Measurements from ENCODE around the gene RSU1. TPM values are rescaled to one million over a fixed set of nuclear protein-coding genes. Genes with fewer than 3 reads are reported as not detected.

Gene RSU1
- total RNA-seq, 1 experiment from 2014 or later = 42.3 TPM

DNA sequence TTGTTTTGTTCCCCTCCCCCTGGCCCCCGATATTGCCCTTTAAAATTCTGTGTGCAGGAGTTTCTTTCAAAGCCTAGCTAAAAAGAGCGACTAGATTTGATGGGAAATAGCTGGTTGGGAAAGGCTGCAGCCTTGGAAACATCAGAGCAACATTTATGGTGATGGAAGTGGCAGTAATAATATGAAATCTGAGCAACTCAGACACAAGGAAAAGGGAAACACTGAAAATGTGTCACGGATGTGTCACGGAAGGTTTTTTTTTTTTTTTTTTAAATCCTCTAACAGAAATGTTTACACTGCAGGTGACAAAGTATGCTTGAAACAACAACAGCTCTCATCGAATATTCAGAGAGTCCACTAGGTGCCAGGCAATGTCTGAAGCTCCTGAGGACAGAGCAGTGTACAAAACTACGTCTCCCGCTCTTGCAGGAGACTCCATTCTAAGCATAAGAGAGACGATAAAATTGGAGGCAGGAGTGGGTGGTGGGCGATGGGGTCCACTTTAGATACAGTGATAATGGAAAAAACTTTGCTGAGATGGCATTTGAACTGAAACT is 143.0 kb downstream of the RSU1 start:
- in situ Hi-C loops (cut with HindIII; ENCODE audit: low pct_unique_long_range_greater_than_20kb, low sequenced_read_pairs) = no loop called here

GRCh38 chr10:16673443-16673842 is 143.8 kb downstream of the RSU1 start:
- in situ Hi-C loops (cut with HindIII; ENCODE audit: low pct_unique_long_range_greater_than_20kb, low sequenced_read_pairs) = no loop called here
- DNase-seq (ENCODE audit: low read depth, low spot score) = no peak

More for the DNA sequence above, 143.0 kb downstream of the RSU1 start:
- no peak for DNase-seq (ENCODE audit: low read depth, low spot score)

DNA sequence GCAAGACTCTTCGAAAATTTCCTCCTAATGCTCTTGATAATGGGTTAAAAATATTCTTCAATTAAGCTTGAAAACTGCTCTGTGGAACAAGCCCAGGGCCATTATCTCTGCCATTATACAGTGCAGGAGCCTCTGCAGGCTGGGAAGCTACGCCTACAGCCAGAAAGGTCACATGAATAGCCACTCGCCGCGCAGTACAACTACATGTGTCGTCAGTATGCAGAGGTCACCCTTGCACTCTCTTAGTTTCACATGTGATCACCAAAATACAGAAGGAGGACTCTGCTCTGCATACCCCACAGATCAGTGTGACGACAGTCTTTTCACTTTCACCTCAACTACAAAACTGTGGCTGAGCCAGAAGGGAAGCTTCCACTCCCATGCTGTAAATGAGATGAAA is 153.8 kb downstream of the RSU1 start:
- DNase-seq (ENCODE audit: low read depth, low spot score) = peak; percentile 53
- in situ Hi-C loops (cut with HindIII; ENCODE audit: low pct_unique_long_range_greater_than_20kb, low sequenced_read_pairs) = no loop called here

GRCh38 chr10:16662923-16663322 is 154.3 kb downstream of the RSU1 start:
- in situ Hi-C loops (cut with HindIII; ENCODE audit: low pct_unique_long_range_greater_than_20kb, low sequenced_read_pairs) = no loop called here
- DNase-seq (ENCODE audit: low read depth, low spot score) = peak; percentile 27

DNA sequence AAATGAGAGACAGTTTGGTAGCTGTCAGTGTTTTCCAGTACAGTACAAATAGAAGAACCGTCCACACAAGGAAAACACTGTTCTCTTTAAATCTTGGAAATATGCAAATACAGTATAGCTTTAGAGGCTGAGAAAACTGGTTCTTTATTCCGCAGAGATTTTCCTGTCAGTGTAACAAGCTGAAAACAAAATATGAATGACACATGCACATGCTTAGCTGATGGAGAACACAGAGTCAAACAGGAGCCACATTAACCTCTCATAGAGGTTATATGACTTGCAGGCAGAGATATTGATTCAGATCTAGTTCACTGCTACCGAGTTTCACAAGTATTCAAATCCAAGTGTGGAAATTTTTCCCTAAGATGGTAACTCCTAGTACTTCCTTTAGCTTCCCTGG is 160.3 kb downstream of the RSU1 start:
- DNase-seq (ENCODE audit: low read depth, low spot score) = peak; percentile 32

DNA sequence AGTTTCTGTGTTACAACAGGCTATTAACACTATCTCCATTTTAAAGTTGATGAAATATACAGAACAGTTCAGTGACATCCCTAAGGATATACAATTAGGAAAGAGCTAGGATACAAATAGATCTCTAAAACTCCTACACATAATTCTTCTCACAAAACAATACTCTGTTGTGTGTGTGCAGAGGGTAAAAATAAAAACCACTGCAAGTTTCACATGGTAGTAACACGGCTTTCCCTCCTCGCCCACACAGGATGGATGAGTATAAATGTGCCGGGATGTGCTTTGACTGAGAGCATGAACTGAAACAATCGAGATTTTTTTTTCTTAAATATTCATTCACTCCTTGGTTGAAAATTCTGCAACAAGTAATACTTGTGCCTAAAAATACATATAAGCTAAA is 164.0 kb downstream of the RSU1 start:
- peak; percentile 28 for DNase-seq (ENCODE audit: low read depth, low spot score)
- in situ Hi-C loops (cut with HindIII; ENCODE audit: low pct_unique_long_range_greater_than_20kb, low sequenced_read_pairs) = no loop called here

More for the DNA sequence above, 160.3 kb downstream of the RSU1 start:
- in situ Hi-C loops (cut with HindIII; ENCODE audit: low pct_unique_long_range_greater_than_20kb, low sequenced_read_pairs) = no loop called here

- in situ Hi-C loops (cut with HindIII; ENCODE audit: low pct_unique_long_range_greater_than_20kb, low sequenced_read_pairs) = no loop called here
- no peak for DNase-seq (ENCODE audit: low read depth, low spot score)
Measured at GRCh38 chr10:16652154-16652553, 165.1 kb downstream of the RSU1 start.

DNA sequence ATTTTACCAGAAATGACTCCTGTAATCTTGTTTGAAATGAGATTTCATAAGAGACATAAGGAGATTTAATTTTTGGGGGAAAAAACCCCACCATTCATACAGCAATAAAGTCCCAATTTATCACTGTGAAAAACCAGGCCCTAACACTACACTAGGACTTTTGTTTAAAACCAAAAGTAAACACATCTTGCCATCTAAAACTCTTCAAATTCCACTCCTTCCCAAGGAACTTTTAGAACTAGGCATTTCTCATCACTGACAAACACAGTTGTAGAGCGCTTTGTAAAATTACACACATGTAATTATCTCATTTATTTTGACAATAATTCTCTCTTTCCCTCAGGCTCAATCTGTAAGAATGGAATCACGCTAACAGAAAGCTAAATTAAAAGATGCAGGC is 167.5 kb downstream of the RSU1 start:
- in situ Hi-C loops (cut with HindIII; ENCODE audit: low pct_unique_long_range_greater_than_20kb, low sequenced_read_pairs) = no loop called here
- DNase-seq (ENCODE audit: low read depth, low spot score) = no peak

GRCh38 chr10:16648366-16648765 is 168.9 kb downstream of the RSU1 start:
- in situ Hi-C loops (cut with HindIII; ENCODE audit: low pct_unique_long_range_greater_than_20kb, low sequenced_read_pairs) = no loop called here
- no peak for DNase-seq (ENCODE audit: low read depth, low spot score)

DNA sequence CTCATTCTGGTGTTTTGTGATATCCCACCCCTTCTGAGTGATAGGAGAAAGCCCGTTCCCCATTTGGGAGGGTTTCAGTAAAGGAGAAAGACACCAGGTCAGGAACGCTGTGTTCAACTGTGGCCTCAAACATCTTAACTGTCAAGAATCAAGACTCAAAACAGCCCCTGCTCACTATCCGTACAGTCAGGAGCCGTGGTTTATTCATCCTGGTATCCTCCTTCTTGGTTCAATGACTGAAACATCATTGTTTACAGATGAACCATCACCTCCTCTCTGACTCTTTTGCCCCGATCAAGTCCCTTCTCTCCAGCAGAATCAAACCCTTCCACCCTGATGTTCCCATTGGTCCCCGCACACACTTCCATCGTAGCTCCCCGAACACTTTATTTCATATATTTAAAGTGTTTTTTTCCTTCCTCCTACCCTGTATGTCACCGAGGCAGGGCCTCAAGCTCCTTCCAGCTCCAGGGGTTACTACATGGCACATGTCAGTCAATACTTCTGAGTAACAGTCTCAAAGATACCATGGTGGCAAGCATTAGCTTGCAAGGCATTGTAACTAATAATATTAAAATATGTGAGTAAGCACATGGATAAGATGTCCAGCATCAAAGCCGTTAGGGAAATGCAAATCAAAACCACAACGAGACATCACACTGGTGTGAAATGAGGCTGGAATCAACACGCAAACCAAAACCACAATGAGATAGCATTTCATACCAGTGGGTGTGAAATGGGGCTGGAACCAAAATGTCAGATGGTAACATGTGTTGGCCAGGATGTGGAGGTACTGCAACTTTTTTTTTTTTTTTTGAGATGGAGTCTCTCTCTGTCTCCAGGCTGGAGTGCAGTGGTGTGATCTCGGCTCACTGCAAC is 170.8 kb downstream of the RSU1 start:
- DNase-seq (ENCODE audit: low read depth, low spot score) = no peak

GRCh38 chr10:16644146-16644545 is 173.1 kb downstream of the RSU1 start:
- DNase-seq (ENCODE audit: low read depth, low spot score) = no peak
- in situ Hi-C loops (cut with HindIII; ENCODE audit: low pct_unique_long_range_greater_than_20kb, low sequenced_read_pairs) = no loop called here

More for the DNA sequence above, 170.8 kb downstream of the RSU1 start:
- in situ Hi-C loops (cut with HindIII; ENCODE audit: low pct_unique_long_range_greater_than_20kb, low sequenced_read_pairs) = no loop called here

GRCh38 chr10:16643502-16643901 is 173.7 kb downstream of the RSU1 start:
- no peak for DNase-seq (ENCODE audit: low read depth, low spot score)
- in situ Hi-C loops (cut with HindIII; ENCODE audit: low pct_unique_long_range_greater_than_20kb, low sequenced_read_pairs) = no loop called here

- in situ Hi-C loops (cut with HindIII; ENCODE audit: low pct_unique_long_range_greater_than_20kb, low sequenced_read_pairs) = no loop called here
- no peak for DNase-seq (ENCODE audit: low read depth, low spot score)
Measured at GRCh38 chr10:16640153-16640552, 177.1 kb downstream of the RSU1 start.

DNA sequence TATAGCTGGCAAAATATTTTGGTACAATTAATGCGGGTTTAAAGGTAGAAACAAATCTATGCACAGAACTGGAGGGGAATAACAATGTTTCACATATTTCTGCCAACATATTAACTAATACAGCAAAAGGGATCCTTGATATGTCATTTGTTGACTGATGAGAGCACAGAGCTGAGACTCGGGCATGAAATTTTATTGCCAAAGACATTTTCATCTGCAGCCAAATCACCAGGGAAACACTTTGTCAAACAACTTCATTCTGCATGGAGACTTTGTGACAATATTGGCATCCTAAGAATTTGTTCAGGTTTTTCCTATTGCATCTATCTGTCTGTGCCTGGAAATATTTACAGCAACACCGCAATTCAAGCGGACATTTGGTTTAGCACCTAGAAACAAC is 177.8 kb downstream of the RSU1 start:
- DNase-seq (ENCODE audit: low read depth, low spot score) = no peak
- in situ Hi-C loops (cut with HindIII; ENCODE audit: low pct_unique_long_range_greater_than_20kb, low sequenced_read_pairs) = no loop called here

DNA sequence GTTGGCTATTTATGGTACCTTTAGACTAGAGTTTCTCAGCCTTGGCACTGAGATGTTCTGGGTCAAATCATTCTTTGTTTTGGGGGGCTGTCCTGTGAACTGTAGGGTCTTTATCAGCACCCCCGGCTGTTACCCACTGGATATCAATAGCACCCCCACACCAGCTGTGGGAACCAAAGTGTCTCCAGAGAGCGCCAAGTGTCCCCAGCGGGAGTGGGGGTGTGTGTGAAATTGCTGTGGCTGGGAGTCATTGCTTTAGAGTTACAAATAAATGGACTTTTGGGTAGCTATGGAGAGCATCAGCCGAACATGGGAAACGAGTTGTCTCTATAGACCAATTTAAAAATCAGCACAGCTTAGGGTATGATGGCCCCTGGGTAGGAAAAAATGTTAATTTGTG is 184.2 kb downstream of the RSU1 start:
- in situ Hi-C loops (cut with HindIII; ENCODE audit: low pct_unique_long_range_greater_than_20kb, low sequenced_read_pairs) = no loop called here
- no peak for DNase-seq (ENCODE audit: low read depth, low spot score)

DNA sequence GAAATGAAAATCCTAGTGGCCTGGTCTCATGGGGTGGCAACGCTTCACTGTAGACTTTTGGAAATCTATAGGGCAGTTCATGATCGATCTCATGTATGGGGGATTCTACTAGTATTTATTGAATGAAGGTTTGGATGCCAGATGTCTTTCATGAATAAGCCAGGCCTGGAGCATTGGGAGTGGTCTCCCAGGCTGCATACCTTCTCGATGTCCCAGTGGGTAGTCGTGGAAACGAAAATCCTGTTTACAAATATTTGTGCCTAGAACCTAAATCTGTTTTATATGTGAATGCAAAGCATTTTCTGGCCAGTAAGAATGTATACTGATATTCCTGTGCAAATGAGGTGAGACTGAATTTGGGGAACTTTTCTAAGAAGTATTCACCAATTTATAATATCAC is 190.5 kb downstream of the RSU1 start:
- in situ Hi-C loops (cut with HindIII; ENCODE audit: low pct_unique_long_range_greater_than_20kb, low sequenced_read_pairs) = no loop called here
- no peak for DNase-seq (ENCODE audit: low read depth, low spot score)

DNA sequence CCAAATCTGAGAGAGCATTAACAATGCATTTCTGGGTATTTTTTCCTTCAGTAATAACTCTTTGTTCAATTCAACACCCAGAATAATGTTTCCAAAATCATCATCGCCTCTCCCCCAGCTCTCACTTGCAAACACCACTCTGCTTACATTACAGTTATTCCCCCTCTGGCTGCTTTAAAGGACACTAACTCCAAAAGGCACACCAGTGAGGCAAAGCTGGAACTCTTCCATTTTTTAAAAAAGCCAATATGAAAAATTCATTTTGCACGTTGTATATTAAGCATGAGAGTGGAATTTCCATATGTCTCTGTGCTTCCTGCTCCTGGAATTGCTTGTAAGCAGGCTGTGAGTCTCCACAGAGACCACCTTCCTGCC is 204.3 kb downstream of the RSU1 start:
- no peak for DNase-seq (ENCODE audit: low read depth, low spot score)
- in situ Hi-C loops (cut with HindIII; ENCODE audit: low pct_unique_long_range_greater_than_20kb, low sequenced_read_pairs) = no loop called here

- in situ Hi-C loops (cut with HindIII; ENCODE audit: low pct_unique_long_range_greater_than_20kb, low sequenced_read_pairs) = no loop called here
- peak; percentile 25 for DNase-seq (ENCODE audit: low read depth, low spot score)
Measured at GRCh38 chr10:16612115-16612980, 204.9 kb downstream of the RSU1 start.

Data from SK-MEL-5 (cell line).